Measurements from ENCODE around the gene STARD13. TPM values are rescaled to one million over a fixed set of nuclear protein-coding genes. Genes with fewer than 3 reads are reported as not detected.

The STARD13 gene
- polyA plus RNA-seq, 4 donors = 23.3 to 24.1 (median 23.7) TPM

DNA sequence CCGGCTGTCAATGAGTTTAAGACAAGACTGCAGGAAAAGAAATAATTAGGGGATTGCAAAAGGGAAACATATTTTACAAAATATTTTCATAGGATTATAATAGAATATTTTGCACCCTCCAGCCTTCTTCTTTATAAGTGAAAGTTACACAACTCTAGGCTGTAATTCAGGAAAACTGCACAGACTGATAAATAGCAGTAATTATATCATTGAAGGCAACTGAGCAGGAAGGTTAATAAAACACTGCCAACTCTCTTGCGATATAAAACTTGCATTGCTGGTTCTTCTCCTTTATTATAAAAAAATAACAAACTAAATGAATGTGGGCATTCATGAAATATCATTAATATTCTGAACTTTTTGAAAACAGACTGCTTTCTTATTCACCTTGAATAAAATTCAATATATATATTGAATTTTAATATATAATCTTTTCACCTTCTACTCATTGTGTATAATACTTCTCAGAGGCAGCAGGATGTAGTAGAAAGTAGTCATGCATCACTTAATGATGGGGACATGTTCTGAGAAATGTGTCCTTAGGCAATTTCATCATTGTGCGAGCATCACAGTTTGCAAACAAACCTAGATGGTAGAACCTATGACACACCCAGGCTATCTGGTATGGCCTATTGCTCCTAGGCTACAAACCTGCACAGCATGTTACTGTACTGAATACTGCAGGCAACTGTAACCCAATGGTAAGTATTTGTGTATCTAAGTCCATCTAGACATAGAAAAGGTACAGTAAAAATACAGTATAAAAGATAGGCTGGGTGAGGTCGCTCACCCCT is 24.9 kb upstream of the STARD13 start:
- no peak for DNase-seq (ENCODE audit: low read depth in 4 of 4, low spot score in 3 of 4)

DNA sequence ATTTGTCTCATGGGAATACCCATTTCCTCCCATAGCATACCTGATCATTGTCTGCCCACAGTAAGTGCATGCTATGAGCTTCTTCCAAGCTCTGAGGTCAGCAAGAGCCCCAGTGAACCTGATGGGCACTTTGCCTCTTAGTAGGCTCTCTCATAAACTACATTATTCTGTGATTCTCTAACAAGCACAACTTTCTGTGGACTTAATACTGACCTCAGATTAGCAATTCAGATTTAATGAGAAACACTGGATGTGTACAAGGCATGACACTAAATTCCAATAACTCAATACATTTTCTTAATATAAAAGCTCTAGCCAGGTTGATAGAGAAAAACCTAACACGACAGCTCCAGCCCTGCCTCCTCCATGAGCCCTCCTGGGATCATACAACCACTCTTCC is 23.3 kb upstream of the STARD13 start:
- no peak for DNase-seq (ENCODE audit: low read depth in 4 of 4, low spot score in 3 of 4)

DNA sequence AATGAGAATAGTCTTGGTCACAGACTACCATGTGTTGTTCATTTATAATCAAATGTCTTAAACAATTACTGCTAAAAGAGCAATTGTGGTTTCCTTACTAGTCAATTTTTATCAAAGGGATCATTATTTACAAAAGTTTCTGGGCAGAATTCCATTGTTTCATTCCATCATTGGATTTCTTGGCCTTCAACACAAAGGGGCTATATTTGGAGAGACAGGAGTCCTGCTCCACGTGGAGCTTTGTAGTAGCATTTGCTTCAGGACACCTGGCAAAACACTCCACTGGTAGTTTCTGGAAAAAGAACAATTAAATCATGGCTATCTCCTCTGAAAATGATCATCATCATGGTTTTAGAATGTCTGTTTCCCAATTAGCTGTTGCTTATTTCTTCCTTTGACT is 22.3 kb upstream of the STARD13 start:
- DNase-seq (ENCODE audit: low read depth in 4 of 4, low spot score in 3 of 4) = no peak

DNA sequence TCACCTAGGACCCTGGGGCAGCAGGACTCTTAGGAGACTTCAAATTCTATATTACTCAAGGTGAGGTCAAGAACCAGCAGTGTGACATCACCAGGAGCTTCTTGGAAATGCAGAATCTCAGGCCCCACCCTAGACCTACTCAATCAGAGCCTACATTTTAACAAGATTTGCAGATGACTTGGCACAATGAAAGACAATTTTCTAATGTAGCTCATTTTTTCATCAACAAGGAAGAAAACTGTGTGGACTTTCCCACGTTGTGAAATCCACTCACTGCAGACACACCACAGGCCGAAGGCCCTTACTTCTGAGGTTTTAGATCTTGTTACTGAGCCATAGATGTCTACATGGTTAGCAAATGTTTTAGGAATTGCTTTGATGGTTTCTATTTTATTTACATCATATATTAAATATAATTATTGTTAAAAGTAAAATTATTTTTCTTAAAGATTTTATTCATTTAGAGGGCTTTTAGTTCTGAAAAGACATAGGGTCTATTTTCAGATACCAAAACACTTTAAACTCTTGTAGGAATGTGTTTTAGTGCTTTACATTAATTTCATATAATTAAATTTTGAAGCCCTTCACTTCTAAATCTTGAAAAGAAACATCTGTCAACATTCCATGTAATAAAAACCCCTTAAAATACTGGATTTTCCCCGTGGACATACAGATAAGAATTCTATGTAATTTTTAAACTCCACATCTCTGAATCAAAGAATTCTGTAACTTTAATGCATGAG is 18.5 kb upstream of the STARD13 start:
- no peak for DNase-seq (ENCODE audit: low read depth in 4 of 4, low spot score in 3 of 4)

DNA sequence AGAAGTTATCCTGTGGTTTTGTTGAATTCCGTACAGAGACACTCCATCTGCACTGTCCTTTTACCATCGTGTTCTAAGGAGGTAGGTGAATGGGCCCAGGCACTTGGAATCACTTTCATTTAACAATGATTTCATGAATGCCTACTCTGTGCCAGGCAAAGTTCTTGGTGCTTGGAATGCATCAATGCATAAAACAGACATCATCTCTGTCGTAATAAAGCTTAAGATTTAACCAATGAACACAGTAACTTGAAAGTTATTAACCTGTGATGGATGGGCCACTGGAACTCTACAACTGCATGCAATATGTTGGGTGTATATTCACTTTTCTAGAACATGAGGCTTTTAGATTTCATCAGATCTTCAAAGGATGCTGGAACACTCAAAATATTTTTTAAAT is 14.1 kb upstream of the STARD13 start:
- no peak for DNase-seq (ENCODE audit: low read depth in 4 of 4, low spot score in 3 of 4)

DNA sequence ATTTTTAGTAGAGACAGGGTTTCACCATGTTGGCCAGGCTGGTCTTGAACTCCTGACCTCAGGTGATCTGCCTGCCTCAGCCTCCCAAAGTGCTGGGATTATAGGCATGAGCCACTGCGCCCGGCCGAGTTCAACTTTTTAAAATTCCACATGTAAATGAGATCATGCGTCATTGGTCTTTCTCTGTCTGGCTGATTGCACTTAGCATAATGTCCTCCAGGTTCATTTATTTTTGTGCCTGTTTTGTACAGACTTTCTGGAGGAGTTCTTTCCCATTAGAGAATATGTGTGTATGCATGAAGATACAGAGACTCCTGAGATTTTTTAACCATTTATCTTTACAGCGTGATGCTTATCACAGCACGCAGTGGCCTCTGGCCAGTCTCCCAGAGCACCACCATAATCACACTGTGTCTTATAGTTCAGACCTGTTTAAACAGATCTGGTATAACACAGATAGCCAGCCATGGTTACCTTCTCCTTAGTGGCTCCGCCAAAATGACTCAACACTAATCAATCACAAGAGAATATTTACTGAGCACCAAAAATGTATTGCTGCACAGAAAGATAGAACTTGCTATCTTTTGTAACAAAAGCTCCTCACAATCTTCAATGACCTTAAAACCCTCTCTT is 11.4 kb upstream of the STARD13 start:
- DNase-seq (ENCODE audit: low read depth in 4 of 4, low spot score in 3 of 4) = no peak

- DNase-seq (ENCODE audit: low read depth in 4 of 4, low spot score in 3 of 4) = no peak
These were observed 7.2 kb upstream of the STARD13 start for GRCh38 chr13:33292712-33293111.

DNA sequence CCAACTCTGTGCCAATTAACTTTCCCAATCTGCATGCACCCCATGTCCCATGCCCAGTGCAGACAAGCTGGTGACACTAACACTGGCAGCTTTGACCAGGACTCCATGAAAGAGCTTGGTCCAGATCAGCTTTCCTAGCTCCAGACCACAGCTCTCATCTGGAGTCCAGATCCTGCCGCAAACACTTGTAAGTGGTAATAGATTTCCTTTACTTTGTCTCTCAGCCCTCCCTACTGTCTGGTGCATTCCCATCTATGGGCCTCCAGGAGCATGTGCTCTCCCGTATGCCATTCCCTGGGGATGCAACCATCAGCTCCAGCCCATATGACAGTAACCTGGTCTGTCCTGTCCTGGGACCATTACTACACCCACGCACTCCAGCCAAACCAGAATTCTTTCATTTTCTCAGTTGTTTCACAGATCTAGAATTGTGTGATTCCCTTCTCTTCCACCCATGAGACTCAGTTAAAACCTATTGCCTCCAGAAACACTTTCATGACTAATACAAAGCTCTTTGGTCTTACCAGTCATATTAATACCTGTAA is 4.9 kb upstream of the STARD13 start:
- DNase-seq (ENCODE audit: low read depth in 4 of 4, low spot score in 3 of 4) = no peak

- DNase-seq (ENCODE audit: low read depth in 4 of 4, low spot score in 3 of 4) = no peak
These were observed 4.4 kb upstream of the STARD13 start for GRCh38 chr13:33289966-33290365.

GRCh38 chr13:33287142-33287882 is 1.8 kb upstream of the STARD13 start:
- DNase-seq (ENCODE audit: low read depth in 4 of 4, low spot score in 3 of 4) = no peak

DNA sequence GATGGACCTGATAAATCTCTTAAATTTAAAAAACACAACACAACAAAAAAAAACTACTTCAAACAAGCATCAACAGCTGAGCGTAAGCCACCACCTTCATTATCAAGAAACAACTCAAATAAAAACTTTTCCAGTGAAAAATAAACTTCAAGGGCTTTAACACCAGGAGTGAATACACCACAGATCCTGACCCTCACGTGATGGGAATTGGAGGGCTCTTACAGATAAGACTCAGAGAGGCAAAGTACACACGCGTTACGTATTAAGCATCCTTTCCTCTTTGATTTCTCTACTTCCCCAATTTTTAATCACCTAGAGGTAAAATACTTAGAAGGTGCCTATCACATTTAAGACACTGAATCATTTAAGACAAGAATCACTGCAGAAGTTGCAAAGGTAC is 573 bp upstream of the STARD13 start:
- DNase-seq (ENCODE audit: low read depth in 4 of 4, low spot score in 3 of 4) = no peak

DNA sequence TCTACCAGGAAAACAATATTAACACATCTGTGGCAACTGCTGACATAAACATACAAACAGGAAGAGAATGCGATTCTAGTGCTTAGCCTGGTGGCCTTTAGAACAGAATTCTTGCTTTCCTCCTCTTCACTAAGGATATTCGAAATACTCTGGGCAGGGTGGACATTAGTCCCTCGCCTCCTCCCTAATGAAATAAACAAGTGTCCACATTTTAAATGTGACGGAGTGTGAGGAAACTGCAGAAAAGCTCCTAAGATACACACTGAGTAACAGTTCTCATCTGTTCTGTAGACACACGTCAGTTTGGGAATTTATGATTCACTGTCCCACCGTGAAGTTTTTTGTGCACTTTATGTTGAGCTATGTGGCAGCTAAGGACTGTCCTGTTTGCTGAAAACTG is 639 bp downstream of the STARD13 start:
- DNase-seq (ENCODE audit: low read depth in 4 of 4, low spot score in 3 of 4) = no peak

DNA sequence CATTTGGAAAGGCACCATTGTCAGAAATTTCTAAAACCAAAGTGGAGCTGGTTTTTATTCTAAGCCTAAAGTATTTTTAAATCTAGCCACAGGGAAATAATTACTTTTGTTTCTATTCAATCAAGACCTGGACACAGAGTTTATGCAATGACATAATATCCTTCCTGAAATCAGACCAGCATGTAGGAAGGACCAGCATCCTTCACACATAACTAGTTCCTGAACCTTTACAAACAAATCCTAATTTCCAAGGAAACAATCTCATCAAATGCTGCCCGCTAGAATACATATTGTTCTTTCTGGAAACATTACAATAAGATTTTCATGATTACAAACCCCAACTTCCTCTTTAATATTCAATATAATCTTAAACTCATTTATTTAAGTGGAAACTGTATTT is 1.5 kb downstream of the STARD13 start:
- no peak for DNase-seq (ENCODE audit: low read depth in 4 of 4, low spot score in 3 of 4)

- no peak for DNase-seq (ENCODE audit: low read depth in 4 of 4, low spot score in 3 of 4)
These were observed 2.2 kb downstream of the STARD13 start for GRCh38 chr13:33283195-33283911.

- DNase-seq (ENCODE audit: low read depth in 4 of 4, low spot score in 3 of 4) = no peak
These were observed 3.5 kb downstream of the STARD13 start for GRCh38 chr13:33281951-33282595.

- no peak for DNase-seq (ENCODE audit: low read depth in 4 of 4, low spot score in 3 of 4)
These were observed 4.6 kb downstream of the STARD13 start for GRCh38 chr13:33280923-33281322.

- no peak for DNase-seq (ENCODE audit: low read depth in 4 of 4, low spot score in 3 of 4)
These were observed 5.2 kb downstream of the STARD13 start for GRCh38 chr13:33280279-33280905.

- no peak for DNase-seq (ENCODE audit: low read depth in 4 of 4, low spot score in 3 of 4)
These were observed 5.9 kb downstream of the STARD13 start for GRCh38 chr13:33279414-33280278.
